ENCODE data around the gene BSND.
"Not testable (repeated sequence)": the region's sequence is repeated elsewhere in the genome, so short reads cannot be mapped to it uniquely, and the experiment has no call there.

The BSND gene

DNA sequence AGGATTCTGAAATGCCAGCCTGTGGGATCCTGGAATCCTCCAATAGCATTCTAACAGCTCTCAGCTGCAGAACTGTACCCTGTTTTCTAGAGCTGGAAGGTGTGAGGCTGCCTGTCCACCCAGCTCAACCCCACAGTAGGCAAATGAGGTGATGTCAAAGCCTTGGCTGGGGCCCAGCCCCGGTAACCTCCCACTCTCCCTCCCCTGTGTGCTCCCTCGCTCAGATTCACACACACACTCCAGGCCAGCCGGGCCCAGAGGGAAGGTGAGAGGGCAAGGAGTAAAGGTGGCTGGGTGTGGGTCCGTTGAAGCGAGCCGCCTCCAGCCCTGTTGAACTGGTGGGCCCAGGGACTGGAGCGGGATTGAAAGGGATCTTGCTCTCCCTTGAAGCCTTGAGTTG is at the start of gene BSND:
Gene BSND (plus strand): TSS at position 257 of the 400 bp plus-strand sequence. CDS start 254 bp downstream, outside the sequence.
- FAIRE-seq = no peak

DNA sequence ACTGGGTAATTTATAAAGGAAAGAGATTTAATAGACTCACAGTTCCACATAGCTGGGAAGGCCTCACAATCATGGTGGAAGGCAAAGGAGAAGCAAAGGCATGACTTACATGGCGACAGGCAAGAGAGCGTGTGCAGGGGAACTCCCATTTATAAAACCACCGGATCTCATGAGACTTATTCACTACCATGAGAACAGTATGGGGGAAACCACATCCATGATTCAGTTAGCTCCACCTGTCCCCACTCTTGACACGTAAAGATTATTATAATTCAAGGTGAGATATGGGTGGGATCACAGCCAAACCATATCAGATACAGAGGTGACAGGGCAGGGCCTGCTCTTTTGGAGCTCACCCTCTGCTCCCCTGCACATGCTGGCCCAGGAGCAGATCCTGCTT is 49.7 kb upstream of the BSND start:
- no peak for FAIRE-seq

DNA sequence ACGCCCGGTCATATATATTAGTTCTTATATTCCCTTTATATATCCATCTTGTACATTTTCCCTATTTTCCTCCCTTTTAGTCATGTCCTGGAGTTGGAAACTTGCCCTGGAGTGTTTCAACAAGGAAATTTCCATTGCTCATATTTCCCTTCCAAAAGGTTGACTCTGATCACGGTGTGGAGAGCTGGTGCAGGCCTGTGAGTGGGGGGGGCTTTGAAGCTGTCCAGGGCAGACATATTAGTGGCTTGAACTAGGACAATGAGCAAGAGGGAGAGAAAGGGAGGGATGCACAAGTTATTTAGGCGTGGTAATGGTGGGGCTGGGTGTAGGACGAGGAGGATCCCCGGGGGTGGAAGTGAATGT is 48.7 kb upstream of the BSND start:
- FAIRE-seq = no peak

DNA sequence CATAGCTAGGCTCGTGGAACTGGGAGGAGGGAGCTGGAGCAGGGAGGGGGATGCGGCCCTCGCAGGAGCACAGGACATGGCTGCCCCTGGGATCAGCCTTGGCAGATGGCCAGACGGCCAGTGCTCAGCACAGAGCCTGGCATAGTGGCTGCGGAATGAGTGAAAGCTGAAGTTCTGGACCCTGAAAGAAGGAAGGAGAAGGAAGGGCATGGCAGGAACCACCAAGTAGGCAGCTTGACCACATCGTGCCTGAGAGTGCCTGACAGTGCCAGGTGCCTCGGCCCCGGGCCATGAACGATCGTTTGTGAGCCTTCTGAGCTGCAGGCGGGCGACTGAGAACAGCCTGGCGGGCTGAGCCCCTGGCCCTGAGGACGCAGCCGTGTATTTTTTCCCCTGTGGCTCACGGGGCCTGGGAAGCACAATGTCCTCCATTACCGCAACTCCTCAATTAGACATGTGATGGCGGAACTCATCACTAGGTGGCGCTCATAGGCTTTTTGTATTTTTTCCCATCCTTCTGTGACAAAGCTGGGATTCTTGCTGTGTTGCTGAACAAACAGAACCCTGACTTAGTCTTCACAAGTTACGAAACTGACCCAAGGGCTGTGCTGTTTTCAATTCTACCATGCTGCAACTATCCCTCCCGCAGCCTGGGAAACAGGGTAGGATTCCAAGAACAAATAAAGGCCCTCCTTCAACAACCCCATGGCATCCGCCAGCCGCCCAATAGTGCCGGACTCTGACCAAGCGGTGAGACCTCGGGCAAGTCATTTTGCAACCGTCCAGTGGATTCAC is 48.2 kb upstream of the BSND start:
- peak; percentile 89 for FAIRE-seq

DNA sequence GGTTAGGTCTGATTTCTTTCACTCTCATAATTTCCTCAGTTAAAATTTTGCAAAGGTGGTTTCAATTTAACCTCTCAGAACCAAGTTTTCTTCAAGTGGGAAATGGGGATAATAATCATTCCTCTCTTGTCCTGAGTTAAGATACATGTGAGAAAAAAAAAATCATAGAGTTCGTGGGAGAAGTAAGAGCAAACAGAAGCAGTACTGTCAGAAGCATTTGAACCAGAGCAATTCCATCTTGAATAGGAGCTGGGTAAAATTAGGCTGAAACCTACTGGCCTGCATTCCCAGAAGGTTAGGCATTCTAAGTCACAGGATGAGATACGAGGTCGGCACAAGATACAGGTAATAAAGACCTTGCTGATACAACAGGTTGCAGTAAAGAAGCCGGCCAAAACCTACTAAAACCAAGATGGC is 46.9 kb upstream of the BSND start:
- no peak for FAIRE-seq

DNA sequence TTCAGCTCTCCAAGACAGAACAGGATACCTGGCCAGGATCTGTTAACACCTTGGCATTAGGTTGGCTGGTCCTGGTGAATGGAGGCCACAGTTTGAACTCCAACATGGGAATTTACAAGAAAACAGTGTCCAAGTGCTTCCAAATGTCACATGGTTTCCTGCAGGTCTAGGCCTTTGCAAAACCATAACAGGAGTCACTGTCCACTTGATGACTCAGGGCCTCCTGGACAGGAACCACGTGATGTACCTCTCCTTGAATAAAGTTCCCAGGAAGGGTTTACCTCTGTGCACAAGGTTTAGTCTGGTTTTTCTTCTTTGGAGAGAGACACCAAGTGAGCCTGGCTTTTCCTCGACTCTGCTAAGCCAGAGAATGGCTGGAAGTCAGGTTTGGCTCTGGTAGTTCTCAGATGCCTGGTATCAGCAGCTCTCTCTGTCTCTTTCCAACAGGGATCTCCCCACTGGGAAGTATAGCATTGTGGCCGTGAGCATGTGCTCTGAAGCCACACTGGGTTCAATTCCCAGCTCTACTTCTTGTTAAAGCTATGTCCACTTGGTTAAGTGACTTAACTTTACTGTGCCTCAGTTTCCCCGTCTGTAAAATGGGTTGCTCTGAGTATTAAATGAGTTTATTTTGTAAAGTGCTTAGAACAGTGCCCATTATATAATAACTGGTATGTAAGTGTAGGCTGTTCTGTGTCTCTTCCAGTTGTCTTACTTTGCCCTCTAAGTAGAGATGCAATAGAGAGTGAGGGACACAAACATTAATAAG is 45.6 kb upstream of the BSND start:
- FAIRE-seq = no peak

DNA sequence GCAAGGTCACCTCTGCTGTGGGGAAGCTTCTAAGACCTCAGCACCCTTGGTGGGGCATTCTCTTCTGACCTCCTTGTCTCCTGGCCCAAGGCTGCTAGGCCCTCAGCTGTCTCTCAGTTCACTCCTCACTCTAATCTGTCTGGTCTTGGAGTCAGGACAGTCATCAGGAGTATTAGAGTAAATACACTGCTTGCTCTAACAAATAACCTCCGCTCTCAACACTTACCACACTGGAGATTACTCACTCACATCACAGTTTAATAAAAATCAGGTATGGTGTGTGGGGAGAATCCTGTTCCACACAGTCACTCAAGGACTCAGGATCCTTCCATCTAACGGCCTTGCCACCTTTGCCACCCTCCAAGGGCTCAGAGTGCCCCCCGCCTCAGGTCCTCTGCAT is 44.9 kb upstream of the BSND start:
- no peak for FAIRE-seq

DNA sequence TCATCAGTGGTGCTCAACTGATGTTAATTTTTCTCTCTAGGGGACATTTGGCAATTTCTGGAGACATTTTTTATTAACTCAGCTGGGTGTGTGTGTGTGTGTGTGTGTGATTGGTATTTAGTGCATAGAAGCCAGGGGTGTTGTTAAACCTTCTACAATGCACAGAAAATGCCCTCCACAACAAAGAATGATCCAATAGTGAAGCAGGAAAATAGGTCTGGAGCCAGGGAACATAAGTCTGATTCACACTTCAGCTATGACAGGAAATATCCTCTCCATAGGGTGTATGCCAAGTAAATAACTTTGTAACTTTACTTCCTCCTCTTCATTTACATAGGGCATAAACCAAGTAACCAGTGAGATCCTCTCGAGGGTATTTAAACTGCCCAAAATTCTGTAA is 43.4 kb upstream of the BSND start:
- no peak for FAIRE-seq

DNA sequence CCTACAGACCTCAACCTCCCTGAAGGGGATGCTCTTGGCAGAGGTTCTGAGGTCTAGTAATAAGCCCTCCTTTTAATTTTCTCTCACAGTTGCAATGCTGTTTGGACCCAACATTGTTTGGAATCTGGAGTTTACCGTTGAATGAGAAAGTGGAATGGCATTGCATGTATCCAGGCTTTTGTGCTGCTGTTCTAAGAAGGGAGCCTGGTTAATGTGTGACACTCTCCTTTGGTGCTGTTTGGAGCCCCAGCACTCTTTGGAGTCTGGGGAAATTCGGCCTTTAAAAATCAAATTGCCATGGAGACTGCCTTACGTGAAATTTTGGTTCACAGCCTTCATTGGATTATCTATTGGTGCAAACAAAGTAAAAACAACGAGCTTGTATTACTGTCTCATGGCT is 42.0 kb upstream of the BSND start:
- FAIRE-seq = no peak

DNA sequence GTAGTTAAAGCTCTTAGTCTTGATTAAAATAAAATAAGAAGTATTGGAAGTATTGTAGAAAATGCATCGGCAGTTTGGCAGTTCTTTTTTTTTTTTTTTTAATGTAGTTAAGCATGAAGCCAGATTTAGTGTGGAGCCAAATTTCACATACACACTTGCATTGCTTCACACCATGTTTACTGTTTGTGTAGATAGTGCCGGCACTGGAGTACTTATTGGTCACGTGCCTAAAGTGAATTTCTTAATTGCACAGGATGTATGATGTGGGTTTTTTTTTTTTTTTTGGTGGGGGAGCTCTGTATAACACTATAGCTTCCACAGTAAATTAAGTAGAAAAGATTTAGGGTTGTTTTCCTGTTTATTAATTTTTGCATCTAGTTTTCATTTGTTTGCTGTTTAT is 39.5 kb upstream of the BSND start:
- no peak for FAIRE-seq

DNA sequence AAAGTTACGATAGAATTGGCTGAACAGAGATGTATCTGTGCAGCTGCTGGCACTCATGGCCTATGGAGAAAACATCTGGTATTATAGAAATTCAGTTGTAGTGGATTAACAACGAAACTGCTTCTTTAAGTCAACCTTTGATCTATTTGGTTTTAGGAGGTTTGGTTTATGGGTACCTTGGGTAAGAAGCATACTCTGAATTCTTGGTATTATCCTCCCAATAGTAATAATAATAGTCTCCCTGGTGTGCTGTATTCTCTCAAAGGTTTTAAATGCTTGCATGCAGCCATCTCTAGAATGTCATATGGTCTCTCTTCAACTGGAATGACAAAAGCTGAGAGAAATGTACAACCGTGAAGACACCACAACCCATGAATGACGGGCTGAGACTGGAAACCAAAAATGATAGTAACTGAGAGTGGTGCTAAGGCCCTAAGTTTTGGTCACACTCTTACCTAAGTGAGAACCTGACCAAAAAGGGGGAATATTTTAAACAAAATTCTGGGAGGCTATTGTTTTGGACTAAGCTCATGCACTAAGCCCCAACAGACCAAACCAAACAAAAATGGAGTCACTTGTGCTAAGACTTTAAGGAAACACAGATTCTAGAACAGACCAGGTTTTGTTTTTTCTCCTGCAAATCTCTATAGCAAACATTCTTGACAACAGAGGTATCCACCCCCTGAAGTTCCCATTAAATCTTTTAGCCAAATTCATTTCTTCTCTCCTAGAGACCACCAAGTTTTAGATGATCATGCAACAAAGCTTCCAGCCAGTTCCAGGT is 35.9 kb upstream of the BSND start:
- no peak for FAIRE-seq

DNA sequence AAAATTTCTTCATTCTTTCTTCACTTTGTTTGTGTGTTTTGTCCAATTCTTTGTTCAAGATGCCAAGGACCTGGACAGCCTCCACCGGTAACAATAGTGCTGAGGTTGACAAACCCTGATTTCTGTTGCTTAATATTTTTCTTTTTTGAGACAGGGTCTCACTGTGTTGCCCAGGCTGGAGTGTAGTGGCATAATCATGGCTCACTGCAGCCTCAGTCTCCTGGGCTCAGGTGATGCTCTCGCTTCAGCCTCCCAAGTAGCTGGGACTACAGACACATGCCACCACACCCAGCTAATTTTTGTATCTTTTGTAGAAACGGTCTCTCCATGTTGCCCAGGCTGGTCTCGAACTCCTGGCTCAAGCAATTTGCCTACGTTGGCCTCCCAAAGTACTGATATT is 34.9 kb upstream of the BSND start:
- not testable (repeated sequence) for FAIRE-seq

DNA sequence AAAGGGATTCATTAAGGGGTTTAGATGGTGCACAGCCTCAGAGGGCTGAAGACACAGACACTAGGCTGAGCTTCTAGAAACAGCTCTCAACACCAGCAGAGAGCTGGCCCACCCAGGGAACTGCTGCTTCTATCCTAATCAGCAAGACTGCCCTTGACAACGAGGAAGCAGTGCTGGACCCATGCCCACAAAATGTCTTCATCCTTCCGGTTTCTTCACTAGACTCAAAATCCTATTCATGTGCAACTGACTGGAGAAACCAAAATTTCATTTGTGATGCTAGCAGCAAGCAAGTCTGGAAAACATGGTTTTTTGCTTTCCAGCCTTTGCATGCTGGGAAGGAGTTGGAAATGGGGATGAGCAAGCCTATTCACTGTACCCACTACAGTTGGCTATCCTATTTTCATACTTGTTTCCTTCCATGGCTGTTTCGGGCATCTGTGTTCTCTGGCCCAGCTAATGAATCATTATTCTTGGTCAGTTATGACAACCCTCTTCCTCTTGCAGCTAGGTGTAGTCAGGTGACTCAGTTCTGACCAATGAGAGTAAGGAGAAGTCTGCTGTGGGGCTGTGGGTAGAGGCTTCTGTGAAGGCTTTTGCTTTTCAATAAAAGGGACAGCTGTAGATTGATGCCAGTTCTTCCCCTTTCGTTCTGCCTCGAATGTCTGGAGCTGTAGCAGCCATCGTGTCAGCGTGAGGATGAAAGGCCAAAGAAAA is 33.0 kb upstream of the BSND start:
- no peak for FAIRE-seq

DNA sequence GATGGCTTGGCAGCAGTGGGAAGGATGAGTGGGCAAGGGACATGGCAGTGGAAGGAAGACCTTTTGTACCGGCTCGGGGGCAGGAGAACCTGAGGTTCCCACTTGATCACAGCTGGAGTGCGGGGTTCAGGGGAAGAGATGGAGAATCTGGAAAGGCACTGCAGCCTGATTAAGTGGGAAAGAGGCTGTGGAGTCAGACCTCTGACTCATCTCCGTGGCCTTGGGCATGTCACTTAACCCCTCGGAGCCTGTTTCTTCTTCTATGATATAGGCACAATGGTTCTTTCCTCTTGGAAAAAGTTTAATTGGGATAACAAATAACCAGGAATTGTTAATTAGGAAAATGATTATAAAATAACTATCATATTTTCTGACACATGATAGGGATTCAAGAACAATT is 31.4 kb upstream of the BSND start:
- no peak for FAIRE-seq

DNA sequence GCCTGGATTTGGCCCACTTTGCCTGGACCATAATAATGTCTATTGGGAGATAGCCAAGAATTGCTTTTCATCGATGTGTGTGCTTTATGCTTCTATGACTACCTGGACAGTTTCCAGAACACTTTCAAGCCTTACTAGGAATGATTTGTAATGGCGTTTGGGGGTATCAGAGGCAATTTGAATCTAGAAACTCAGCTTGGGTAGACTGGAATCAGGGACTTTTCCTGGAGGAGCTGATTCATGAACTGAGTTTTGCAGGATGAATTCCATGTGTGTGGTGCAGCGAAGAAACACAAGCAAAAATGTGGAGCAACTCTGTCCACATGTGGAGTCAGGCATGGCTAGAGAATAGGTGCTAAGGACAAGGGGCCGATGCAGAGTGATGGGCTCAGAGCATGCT is 30.2 kb upstream of the BSND start:
- no peak for FAIRE-seq

DNA sequence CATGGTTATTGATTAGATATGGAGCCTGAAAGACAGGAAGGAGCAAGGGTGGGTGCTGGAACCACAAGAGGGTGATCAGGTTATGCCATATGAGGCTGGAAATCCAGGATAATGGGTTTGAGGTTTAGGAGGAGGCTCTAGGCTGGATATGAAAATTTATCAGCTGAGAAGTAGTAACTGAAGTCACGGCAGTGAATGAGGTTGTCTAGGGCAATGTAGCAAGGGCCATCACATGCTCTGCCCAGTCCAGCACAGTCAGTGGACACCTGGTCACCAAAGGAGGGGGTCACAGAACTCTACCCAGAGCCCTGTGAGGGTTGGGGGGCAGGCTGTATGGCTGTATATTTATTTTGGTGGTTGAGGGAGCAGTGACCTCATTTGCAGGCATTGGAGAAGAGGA is 28.9 kb upstream of the BSND start:
- FAIRE-seq = no peak

DNA sequence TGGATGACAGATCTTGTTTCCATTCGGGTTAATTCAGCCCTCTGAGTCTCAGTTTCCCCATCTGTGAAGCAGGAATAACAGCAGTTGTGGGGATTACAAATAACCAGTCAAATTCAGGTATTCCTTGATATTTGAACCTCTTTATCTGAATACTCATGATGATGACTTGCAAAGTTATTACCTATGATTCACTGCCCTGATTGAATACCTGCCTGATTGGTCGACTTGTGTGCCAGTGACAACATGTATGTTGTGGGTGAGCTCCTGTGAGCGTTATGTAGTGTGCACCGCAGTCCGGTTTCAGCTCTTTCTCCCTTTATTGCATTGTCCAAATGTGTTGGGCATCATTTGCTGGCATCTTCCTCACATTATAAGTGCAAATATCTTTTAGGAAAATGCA is 27.8 kb upstream of the BSND start:
- FAIRE-seq = no peak

DNA sequence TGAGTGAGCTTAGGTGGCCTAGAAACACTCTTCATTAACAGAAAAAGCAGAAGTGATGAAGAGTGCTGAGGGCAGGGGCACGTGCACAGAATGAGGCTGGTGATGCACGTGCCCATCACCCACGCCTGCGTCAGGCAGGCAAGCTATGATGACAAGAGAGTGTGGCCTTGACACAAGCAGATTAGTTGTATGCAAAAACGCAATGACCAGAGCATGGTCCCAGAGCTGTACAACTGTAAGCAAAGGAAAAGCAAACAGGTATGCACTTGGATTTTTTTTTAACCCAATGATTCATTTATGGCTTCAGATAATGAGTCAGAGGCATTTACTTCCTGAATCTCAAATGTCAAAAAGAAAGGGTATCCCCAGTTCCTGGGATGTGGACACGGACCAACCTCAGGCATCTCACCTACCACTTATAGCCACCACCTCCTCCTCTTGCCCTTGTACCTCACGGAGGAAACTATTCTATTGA is 27.4 kb upstream of the BSND start:
- FAIRE-seq = no peak

DNA sequence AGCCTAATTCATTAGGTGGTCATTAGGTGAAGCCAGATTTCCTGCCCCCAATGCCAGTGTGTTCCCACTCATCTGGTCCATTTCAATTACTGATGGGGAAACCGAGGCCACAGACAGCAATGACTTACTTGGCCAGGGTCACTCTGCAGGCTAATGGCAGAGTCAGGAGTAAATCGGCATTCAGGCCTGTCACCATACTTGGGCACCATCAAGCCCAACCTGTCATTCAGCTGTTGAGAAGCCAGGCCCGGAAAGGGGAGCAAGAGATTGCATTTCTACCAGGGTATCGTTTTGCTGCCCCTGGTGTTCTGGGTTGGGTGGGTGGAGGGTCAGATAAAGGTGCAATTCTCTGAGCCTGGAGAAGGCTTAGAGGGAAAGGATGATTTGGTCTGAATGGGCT is 26.3 kb upstream of the BSND start:
- no peak for FAIRE-seq

DNA sequence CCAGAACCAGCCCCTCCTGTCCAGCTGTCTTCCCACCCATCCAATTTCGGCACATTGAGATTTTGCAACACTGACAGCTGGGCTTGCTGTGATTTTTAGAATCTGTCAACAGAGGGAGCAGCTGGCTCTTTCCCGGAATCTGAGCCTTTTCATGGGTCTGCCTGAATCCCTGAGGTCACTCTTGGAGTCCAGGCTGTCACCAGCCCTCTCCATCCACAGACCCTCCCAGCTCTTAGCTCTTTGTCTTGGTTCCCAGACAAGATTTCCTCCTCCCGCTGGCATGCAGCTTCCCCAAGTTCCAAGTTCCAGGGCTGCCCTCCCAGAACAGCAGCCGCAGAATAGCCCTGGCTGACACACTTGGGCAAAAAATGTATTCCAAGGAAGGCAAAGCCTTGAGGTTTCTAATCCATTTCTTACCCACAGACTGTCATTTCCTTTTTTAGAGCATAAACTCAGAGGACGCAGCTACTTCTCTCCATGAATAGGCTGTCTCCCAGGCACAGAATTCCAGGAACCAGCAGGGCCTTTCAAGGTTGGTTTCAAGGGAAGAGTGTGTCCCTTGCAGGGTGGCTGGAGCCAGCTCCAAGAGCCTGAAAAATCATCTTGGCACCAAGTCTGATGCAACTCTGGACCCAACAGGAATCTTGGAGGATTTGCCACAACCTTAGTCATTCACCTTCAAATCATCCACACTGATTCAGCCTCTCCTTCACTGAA is 25.4 kb upstream of the BSND start:
- peak; percentile 91 for FAIRE-seq

DNA sequence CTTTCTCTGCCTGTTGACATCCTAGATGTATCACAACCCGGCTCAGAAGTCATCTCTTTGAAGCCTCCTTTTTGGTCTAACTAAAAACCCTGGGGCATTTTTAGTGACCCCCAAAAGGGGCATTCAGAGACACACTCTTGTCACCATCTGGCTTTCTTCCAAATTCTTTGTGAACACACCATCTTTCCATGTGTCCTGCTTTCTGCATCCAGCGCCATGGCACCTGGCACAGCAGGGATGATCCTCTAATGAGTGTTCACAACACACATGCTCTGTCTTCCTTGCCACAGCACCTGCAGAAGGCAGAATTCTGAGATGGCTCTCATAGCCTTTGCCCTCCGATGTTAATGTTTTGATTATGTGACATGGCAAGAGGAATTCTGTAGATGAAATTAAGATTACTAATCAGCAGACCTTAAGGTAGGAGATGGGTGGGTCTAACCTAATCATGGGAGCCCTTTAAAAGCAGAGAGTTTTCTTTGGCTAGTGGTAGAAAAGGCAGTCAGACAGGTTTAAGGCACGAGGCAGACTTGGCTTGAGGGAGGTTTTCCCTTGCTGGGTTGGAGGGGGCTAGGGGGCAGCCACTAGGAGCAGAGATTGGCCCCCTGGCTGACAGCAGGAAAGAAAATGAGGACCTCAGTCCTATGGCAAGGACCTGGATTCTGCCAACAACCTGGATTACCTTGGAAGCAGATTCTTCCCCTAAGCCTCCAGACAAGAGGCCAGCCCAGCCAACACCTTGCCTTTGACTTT is 23.2 kb upstream of the BSND start:
- no peak for FAIRE-seq

Data from islet of Langerhans (tissue), 1 donor.